Activated T-helper 1 cell treated with Interleukin-2 at 50 U/mL for 16 hours (primary cell): ENCODE measurements around the gene NELFE.

Experiments used
- DNase-seq: peaks from one replicate; pipeline ENCODE4 v3.0.0-alpha.2; 2020; ENCODE audit warnings: low read depth

NELFE gene

DNA sequence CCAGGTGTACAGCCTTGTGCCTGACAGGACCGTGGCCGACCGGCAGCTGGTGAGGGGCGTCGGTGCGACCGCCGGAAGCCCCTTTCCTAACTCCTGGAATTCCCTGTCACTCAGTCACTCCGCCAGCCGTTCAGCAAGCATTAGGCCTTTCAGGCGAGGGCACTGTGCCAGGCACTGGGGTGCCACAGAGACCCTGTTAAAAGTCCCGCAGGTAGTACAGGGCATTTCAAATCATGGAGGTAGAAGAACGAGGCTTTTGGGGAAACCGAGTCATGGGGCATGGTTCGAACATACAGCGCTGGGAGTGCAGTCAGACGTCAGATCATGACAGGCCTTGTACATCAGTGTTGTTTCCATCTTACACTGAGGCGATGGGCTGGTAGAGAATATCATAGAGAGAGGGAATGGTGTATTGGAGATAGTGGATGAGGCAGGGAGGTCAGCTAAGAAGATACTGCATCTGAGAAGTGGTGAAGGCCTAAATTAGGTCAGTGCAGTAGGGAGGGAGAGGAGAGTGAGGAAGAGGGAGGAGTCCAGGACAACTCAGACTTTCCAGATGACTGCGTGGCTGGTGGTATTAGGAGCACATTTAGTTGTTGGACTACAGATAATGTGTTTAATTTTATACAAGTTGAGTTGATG lies 14.1 kb upstream of the NELFE start:
- no peak for DNase-seq

DNA sequence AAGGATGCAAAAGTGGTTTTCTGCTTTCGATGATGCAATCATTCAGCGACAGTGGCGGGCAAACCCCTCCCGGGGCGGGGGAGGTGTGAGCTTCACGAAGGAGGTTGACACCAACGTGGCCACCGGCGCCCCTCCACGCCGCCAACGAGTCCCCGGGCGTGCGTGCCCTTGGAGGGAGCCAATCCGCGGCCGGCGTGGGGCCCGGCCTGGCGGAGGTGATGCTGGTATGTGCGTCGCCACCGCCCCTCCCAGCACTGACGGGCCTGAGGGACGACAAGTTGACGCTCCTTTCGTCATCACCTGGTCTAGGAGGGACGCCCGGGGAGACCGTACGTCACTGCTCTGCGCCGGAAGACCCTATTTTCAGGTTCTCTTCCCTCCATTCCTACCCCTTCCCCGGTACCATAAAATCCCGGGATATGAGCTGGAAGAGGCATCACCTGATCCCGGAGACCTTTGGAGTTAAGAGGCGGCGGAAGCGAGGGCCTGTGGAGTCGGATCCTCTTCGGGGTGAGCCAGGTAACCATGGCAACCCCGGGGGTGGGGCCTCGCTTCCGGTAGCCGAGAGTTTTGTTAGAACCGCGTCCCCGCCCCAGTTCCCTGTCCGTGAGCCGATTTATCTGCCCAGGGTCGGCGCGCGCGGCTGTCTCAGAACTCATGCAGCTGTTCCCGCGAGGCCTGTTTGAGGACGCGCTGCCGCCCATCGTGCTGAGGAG lies 13.4 kb upstream of the NELFE start, which contains the start of gene DXO:
DXO (minus strand) TSS at position 146 of the 716 bp plus-strand sequence. CDS start 463 bp downstream, outside the sequence.
- peak; percentile 94 for DNase-seq

DNA sequence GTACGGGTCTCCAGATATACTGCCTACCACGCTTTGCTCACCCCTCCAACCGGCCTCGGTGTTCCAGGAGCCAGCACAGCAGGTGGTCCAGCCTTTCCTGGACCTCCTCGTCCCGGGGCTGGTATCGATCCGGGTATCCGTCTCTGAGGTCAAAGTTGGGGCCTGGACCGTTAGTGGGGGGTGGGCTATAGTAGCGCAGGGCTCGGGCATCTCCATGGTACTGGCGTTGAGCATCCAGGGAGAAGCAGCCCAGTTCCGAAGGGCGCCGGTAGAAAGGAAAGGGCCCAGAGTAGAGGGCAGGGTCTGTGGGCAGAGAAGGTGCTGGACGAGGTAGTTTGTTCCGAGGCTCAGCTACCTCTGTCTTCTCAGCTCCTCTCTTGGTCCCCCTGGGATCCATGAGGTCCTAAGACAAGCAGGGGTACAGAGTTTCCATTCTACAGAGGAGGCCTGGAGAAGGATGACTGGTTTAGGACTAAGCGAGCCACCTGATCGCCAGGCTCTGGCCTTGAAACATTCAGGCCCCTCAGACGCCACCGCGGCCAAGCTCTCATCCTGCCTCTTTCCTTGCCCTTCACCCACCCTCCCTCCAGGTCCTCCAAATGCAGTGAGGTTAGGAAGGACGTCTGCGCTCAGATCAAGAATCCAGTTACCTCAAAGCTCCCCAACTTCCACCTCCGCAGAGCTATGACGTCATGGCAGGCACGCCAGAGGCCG lies 12.7 kb upstream of the NELFE start:
- DNase-seq, result no peak

DNA sequence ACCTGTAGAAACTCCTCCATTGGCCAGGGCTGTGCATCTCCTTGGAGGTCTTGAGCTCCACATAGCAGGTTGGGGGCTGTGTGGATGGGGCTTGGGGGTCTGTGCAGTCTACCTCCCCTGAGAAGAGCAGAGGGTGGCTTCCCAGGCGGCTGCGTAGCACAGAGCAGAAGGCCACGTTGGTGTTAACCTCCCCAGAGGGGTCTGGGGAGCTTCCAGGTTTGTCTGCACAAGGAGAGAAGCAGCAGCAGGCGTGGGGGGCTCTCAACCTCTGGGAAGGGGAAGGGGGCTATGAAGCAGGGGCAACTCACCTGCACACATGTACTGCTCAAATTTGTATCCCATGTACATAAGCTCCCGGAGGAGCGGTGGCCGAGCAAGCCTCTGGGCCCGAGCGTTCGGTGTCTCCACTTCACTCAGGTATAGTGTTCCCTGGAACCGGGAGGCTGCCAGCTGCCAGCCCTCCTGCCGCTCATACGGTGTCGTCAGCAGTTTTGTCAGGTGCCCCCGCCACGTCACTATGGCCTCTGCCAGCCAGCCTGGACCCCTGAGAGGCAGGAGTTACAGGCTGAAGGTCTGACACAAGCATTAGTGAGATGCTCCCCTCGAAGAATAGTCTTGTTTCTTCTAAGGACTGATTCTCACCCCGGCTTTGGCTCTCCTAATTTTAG lies 12.0 kb upstream of the NELFE start:
- DNase-seq, result no peak

DNA sequence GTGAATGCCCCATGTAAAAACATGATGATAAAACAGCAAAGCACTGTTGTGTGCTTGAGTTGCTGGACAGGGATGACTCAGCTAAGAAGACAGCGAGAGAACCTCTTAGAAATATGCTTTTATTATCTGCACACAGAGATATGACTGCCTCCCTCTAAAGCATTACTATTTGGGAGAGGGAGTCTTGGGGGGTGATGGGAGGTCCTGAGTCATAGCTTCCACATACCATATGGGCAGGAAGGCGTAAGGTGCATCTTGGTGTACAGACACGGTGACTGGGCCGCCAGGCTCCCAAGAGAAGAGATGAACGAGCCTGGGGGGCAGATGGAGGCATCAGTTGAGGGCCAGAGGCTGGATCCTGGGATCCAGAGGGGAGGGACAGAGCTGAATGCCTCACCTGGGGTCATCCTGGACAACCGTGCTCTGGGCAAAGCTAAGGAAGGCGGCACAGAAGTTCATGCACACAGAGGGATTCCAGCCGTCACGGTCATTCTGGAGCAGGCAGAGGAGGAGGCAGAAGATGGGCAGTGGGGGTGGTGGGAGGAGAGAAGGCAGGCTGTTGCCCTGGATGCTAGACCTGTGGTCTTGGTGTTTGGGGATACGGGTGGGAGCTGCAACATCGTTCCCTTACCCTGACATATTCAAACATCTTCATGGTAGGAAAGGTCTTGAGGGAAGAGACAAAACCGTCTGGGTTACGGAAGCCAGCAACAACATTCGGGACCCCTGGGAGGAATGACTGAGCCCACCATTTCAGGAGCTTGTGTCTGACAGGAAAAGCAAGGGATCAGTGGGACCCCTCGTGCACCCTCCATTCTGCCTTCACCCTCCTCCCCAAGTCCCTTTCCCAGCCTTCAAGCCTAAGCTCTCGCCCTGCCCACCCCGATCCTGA lies 11.2 kb upstream of the NELFE start:
- no peak for DNase-seq

DNA sequence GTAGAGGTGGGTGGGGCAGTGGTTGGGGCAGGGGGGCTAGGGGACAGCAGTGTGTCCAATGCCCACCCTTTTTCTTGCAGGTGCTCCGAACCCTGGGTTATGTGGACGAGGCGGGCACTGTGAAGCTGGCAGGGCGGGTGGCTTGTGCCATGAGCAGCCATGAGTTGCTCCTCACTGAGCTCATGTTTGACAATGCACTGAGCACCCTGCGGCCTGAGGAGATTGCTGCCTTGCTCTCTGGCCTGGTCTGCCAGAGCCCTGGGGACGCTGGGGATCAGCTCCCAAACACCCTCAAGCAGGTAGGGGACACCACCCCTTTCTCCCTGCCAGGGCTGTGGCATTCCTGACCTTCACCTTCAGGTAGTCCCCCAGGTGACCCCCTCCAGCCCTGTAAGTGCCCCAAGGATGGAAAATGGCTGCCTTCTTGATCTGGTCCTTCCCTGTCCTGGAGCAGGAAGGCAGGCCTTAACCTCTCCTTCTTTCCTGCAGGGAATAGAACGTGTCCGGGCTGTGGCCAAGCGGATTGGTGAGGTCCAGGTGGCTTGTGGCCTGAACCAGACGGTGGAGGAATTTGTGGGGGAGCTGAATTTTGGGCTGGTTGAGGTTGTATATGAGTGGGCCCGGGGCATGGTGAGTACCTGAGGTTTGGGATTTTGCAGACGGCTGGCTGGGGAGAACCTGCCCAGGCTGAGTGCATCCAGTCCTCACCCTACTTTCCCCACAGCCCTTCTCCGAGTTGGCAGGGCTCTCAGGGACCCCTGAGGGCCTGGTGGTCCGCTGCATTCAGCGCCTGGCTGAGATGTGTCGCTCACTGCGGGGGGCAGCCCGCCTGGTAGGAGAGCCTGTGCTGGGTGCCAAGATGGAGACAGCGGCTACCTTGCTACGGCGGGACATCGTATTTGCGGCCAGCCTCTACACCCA lies 10.3 kb upstream of the NELFE start:
- DNase-seq, result no peak

DNA sequence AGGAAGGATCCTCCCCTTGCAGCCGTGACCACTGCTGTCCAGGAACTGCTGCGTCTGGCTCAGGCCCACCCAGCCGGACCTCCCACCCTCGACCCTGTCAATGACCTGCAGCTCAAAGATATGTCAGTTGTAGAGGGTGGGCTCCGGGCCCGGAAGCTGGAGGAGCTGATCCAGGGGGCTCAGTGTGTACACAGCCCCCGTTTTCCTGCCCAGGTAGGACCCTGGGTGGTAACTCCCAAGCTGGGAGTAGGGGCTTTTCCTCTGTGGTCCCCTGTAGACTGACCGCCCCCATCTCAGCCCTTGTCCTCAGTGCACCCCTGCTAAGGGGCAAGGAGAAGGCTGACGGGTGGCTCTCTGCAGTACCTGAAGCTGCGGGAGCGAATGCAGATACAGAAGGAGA lies 9.6 kb upstream of the NELFE start:
- no peak for DNase-seq

DNA sequence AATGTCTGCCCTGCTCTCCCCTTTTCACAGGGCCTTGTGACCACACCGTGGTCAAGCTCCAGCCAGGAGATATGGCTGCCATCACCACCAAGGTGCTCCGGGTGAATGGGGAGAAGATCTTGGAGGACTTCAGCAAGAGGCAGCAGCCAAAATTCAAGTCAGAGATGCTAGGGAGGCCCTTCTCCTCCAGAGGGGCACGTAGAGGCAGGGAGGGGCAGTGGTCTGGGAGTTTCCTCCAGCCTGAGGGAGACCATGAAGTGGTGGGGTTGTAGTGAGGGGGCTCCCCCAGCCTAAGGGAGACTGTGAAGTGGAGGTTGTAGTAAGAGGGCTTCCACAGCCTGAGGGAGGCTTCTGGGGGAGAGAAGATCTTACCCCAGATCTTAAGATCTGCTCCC lies 9.2 kb upstream of the NELFE start:
- no peak for DNase-seq

DNA sequence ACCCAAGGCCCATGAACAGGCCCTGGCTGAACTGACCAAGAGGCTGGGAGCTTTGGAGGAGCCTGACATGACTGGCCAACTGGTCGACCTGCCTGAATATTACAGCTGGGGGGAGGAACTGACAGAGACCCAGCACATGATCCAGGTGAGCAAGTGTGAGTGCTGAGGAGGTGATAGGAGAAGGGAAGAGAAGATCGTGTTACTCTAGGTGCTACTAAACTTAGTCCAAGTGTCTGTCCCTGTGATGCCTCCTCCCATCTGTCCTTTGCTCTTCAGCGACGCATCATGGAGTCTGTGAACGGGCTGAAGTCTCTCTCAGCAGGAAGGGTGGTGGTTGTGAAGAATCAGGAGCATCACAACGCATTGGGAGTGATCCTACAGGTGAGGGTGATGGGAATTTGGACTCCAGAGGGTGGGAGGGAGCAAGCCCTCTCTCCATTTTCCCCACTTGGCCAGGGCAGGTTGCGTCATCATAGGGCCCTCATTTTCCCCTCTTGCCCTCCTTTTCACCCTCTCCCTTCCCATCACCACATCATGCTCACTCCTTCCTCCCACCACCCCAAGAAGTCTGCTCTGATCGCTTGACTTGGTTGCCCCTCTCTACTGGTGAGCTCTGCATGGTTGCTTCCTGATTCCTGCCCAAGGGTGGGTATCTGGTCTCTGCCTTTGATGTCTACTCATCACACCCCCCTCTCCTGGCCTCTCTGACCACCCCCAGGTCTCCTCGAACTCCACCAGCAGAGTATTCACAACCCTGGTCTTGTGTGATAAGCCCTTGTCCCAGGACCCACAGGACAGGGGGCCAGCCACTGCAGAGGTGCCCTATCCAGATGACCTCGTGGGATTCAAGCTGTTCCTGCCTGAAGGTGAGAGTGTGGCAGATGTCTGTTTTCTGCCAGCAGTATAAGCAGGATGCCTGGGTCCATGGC lies 8.5 kb upstream of the NELFE start:
- no peak for DNase-seq

DNA sequence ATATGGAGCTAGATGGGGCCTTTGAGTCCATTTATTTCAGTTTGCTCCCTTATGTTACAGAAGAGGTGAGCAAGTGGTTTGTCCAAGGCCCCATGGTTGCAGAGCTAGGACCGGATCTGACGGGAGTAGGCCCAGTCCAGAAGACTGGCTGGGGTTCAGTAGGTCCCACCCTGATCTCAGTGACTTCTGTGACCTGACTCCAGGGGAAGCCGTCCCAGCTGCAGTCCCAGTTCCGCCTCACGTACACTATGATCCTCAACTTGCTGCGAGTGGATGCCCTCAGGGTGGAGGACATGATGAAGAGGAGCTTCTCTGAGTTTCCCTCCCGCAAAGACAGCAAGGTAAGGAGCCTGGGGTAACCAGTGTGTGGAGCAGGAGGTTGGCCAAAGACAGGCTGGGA lies 7.7 kb upstream of the NELFE start:
- no peak for DNase-seq

DNA sequence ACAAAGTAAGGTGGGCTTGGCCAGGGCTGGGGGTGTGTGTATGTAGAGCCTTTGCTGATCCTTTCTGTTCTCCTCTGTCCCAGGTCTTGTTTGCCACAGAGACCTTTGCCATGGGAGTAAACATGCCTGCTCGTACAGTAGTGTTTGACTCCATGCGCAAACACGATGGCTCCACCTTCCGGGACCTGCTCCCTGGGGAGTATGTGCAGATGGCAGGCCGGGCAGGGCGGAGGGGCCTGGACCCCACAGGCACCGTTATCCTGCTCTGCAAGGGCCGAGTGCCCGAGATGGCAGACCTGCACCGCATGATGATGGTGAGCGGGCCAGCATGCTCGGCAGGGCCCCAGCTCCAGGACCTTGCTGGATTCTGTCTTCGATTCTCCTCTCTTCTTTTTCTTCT lies 6.9 kb upstream of the NELFE start:
- no peak for DNase-seq

DNA sequence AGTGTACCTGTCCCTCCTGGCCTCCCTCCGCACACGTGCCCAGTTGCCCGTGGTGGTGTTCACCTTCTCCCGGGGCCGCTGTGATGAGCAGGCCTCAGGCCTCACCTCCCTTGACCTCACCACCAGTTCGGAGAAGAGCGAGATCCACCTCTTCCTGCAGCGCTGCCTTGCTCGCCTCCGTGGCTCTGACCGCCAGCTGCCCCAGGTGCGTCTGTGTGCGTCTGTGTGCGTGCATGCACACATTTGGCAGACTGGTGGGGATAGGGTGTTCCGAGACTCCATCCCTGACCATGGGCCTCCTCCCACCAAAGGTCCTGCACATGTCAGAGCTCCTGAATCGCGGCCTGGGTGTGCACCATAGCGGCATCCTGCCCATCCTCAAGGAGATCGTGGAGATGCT lies 5.2 kb upstream of the NELFE start:
- DNase-seq, result no peak

DNA sequence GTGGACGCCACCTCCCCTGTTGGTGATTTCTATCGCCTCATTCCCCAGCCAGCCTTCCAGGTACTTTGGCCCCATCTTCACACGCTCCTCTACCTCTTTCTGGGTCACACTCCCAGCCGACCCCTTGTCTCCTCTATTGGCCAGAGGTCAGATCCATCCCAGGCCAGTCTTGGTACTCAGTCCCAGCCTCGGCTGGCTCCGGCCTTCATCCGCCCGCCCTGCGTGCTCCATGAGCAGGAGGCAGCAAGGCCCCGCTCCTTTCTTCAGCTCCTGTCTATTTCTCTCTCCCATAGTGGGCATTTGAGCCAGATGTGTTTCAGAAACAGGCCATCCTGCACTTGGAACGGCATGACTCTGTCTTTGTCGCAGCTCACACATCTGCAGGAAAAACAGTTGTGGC lies 2.8 kb upstream of the NELFE start:
- DNase-seq, result no peak

DNA sequence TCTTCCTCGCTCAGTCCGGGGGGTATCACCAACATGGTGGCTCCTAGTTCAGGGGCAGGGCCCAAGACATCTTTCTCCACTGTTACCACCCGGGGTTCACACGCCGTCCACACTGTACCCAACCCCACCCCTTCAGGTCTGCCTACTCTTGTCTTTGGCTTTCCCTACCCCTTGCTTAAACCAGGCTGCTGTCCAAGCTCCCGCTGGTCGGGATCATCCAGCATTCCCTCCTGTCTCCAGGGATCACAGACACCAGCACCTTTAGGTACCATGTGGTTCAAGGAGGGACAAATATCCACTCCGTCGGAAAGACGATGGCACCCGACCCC lies 395 bp downstream of the NELFE start:
- no peak for DNase-seq

DNA sequence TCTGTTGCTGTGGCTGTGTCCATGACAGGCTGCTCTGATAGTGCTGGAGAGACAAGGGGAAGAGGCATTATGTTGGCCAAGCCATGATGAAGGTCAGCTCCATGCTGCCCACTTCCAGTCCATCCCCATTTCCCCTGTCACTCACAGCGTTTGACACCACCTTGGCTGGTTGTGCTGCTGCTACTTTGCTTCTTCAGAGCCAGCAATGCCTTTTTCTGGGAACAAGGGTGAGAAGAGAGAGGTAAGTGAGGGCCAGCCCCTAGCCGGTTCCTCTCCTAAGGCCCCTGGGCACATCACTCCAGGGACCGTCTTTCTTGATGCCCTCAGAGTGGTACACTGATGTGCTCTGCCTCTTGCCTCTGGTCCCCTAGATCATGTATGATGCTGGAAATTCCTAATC lies 2.0 kb downstream of the NELFE start:
- DNase-seq, result no peak

DNA sequence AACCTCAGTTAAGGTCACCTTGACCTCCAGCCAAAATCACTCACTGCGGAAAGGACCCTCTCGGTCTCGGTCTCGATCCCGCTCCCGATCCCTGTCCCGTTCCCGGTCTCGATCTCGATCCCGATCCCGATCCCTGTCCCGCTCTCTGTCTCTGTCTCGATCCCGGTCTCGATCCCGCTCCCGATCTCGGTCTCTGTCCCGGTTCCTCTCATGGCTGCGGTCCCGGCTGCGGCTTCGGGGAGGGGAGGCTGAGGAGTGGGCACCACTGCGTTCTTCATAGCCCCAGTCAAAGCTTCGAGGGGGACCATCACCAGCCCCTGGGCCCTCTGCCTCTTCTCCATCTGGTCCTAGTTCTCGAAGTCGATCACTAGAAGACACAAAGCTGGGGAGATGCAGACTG lies 4.3 kb downstream of the NELFE start:
- no peak for DNase-seq

DNA sequence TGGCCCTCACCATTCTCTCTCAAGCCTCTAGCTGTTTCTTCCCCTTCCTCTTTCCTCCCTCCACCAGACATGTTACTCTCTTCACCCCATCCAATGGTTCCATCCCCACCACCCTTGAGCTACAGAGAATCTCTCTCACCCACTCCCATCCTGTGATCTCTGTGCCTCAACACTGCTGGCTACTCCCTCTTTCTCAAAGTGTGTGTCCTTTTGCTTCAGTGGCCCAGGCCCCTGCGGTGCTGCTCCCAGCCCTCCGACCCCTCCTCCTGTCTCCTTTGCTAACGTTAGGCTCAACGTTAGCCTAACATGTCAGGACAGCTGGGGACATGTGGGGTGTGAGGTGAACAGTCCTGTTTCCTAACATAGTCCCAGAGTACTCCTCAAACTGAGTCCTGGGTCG lies 5.9 kb downstream of the NELFE start:
- no peak for DNase-seq

DNA sequence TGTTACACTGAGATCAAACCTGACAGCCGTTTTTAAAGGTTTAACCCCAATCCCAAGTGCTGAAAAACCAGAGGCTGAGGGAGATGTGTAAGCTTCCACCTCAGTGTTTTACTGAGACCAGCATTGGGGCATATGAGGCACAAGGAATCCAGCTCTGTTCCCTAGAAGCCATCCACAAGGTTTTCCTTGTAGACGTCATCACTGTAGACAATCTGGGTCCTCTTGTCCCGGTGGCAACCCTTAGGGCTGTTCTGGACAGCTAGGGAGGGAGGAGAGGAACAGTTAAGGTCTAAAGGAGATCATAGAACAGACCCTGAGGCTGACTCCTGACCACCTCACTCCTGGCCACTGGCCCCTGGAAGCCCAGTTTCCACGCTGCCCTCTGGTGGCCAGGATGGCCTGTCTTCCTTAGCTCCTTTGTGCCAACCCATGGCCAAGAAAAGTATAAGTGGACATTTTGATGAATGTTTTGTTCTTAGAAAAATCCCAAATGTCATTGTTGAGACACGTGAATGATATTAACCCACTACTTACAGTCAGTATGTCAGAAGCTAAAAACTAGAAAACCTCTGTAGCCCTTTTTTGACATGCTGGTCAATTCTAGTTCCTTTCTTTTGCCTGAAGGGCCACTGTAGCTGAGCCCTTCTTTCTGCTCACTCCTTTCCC lies 6.5 kb downstream of the NELFE start:
- DNase-seq, result no peak

DNA sequence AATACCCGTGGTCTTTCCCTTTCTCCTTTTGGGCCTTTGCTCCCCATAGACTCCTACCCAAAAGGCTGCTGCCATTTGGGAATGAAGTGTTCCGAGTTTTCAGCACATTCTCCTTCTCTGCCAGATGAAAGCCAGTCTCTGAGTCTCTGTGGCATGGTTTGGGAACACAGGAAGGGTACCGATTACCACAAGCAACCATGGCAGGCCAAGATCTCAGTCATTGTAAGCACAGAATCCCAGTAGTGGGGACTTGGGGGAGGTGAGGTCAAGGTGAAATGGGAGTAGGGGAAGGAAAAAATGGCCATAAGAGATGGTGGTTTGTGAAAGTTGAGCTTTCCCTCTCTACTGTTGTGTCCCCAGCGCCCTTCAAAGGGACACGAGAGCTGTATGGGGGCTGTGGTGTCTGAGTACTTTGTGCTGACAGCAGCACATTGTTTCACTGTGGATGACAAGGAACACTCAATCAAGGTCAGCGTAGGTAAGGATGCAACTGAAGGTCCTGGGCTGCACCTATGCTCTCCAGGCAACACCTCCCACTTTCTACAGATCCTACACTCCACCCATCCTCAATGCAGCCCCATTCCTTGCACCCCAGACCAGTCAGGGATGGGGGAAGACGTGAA lies 8.7 kb downstream of the NELFE start:
- no peak for DNase-seq
